ENCODE results near the gene LRRC3C. TPM values are rescaled to one million over a fixed set of nuclear protein-coding genes. Genes with fewer than 3 reads are reported as not detected.

Gene LRRC3C
- total RNA-seq, 1 donor from 2014 or later, result not detected

DNA sequence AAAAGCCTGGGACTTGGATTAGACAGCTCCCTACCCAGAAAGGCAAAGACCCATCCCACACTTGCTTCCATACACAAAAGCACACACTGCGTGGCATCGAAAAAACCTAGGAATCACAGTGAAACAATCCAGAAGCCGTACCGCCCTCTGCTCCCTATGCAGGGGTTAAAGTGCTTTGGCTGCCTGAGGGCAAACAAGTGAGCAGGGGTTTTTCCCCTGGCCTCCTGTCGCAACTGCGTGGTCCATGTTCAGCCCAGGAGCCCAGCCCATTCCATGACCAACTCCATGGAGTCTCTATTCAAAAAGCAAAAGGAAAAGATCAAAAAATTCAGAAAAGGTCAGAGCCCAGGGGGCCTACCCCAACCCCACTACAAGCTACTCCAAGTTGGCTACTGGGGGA is 5.5 kb upstream of the LRRC3C start:
- no peak for DNase-seq (ENCODE audit: low read depth)
- H3K36me3 ChIP-seq (ENCODE audit: control insufficient read depth, insufficient read depth, low read length), result peaks cover 1% of the 10 kb centered on the region
- no peak for TF ChIP-seq CTCF (IDR thresholded peaks at IDR 0.05; ENCODE audit: insufficient read depth, low read length, poor library complexity, severe bottlenecking)
- H3K4me3 ChIP-seq (ENCODE audit: low read depth, low read length), result no peak overlapping the region
- H3K27me3 ChIP-seq (ENCODE audit: control insufficient read depth, insufficient read depth, low read length), result no peaks in the 10 kb centered on the region

DNA sequence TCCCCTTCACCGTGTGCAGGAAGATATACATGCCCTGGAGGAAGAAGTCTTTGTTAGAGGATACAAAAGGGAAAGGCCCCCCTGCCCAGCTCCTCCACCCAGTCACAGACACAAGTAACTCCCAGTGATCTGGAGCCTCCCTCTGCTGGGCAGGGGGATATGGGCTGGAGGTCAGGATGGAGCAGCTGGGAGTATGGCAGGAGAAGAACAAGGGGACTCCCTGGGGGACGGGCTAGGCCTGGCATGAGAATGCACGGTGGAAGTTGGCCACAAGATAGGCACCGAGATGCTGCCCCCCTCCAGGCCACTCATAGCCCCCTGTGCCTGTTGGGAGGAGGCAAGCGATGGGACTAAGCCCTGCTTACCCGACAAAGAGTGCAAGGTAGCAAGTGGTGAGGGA is 4.3 kb upstream of the LRRC3C start:
- no peak for DNase-seq (ENCODE audit: low read depth)
- Histone ChIP-seq H3K27me3 (ENCODE audit: control insufficient read depth, insufficient read depth, low read length) (no peaks in the 10 kb centered on the region), H3K36me3 (ENCODE audit: control insufficient read depth, insufficient read depth, low read length) (peaks cover 1% of the 10 kb centered on the region), H3K4me3 (ENCODE audit: low read depth, low read length) (no peak overlapping the region)
- TF ChIP-seq CTCF (IDR thresholded peaks at IDR 0.05; ENCODE audit: insufficient read depth, low read length, poor library complexity, severe bottlenecking), result no peak

GRCh38 chr17:39923836-39924690 is 3.5 kb upstream of the LRRC3C start:
- Histone ChIP-seq H3K4me3 (ENCODE audit: low read depth, low read length) (no peak overlapping the region), H3K27me3 (ENCODE audit: control insufficient read depth, insufficient read depth, low read length) (no peaks in the 10 kb centered on the region), H3K36me3 (ENCODE audit: control insufficient read depth, insufficient read depth, low read length) (peaks cover 1% of the 10 kb centered on the region)
- TF ChIP-seq CTCF (IDR thresholded peaks at IDR 0.05; ENCODE audit: insufficient read depth, low read length, poor library complexity, severe bottlenecking), result no peak
- no peak for DNase-seq (ENCODE audit: low read depth)

DNA sequence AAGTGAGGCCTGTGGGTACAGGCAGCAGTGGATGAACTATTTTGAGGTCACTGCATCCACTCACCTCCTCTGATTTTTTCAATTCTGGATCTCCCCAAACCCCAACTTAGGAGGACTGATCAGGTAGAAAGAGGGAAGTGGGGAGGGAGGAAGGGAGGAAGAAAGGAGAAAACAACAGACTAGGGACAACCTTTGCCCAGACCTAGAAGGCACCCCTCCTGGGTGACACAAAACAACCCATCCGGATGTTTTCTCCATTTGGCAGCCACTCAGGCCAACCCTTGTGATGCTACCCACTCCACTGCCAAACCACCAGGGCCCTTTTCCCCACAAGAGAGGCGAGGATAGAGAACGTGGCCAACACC is 2.9 kb upstream of the LRRC3C start:
- TF ChIP-seq CTCF (IDR thresholded peaks at IDR 0.05; ENCODE audit: insufficient read depth, low read length, poor library complexity, severe bottlenecking), result no peak
- no peak for DNase-seq (ENCODE audit: low read depth)
- H3K27me3 ChIP-seq (ENCODE audit: control insufficient read depth, insufficient read depth, low read length), result no peaks in the 10 kb centered on the region
- H3K4me3 ChIP-seq (ENCODE audit: low read depth, low read length), result no peak overlapping the region
- H3K36me3 ChIP-seq (ENCODE audit: control insufficient read depth, insufficient read depth, low read length), result peaks cover 1% of the 10 kb centered on the region

GRCh38 chr17:39925282-39926134 is 2.0 kb upstream of the LRRC3C start:
- TF ChIP-seq CTCF (IDR thresholded peaks at IDR 0.05; ENCODE audit: insufficient read depth, low read length, poor library complexity, severe bottlenecking), result no peak
- Histone ChIP-seq H3K36me3 (ENCODE audit: control insufficient read depth, insufficient read depth, low read length) (peaks cover 1% of the 10 kb centered on the region), H3K27me3 (ENCODE audit: control insufficient read depth, insufficient read depth, low read length) (no peaks in the 10 kb centered on the region), H3K4me3 (ENCODE audit: low read depth, low read length) (no peak overlapping the region)
- no peak for DNase-seq (ENCODE audit: low read depth)
